HG02870 (cell line): Measurements from ENCODE around the gene NLRP5.
"Not testable (repeated sequence)": the region's sequence is repeated elsewhere in the genome, so short reads cannot be mapped to it uniquely, and the experiment has no call there.

ENCODE experiments used
- ATAC-seq: cut with Tn5 transposase; IDR thresholded peaks from one replicate; pipeline ENCODE4 v1.9.1; 2021; ENCODE audit warnings: mild to moderate bottlenecking, moderate library complexity; ENCODE audit not compliant: unreplicated experiment

Gene NLRP5

GRCh38 chr19:55986487-55986886, at the start of gene NLRP5:
Gene NLRP5, plus strand, starts transcription at chr19:55986775.
- no peak for ATAC-seq

- no peak for ATAC-seq
Observed at GRCh38 chr19:55939206-55939605, 47.4 kb upstream of the NLRP5 start.

DNA sequence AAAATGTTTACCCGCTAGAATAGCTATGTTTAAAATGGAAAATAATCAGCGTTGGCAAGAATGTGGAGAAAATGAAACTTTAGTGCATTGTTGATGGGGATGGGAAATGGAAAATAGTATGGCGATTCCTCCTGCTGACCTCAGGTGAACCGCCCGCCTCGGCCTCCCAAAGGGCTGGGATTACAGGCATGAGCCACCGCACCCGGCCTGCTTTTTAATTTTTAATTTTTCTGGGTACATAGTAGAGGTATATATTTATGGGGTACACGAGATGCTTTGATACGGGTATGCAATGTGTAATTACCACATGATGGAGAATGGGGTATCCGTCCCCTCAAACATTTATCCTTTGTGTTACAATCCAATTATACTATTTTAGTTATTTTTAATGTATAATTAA, 46.3 kb upstream of the NLRP5 start:
- ATAC-seq = no peak

DNA sequence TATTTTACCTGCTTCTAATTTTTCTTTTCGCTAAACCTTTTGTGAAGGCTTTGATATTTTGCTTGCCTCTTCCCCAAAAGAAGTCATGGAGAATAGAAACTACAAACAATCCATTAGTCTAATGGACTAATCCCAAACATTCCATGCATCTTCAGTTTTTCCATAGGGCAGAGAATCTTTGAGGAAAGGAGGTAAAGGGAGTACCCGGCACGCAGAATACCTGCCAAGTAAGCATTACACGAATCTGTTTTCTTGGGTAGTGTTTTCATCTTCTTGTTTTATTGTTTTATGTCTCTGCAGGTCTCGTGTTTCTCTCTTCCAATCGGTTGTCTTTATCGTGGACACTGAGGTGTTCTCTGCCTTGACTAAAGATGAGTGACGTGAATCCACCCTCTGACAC, 39.0 kb upstream of the NLRP5 start, which contains the start of gene NLRP8:
Gene NLRP8, plus strand, starts transcription at position 301 of the 400 bp plus-strand sequence.
- ATAC-seq = no peak

DNA sequence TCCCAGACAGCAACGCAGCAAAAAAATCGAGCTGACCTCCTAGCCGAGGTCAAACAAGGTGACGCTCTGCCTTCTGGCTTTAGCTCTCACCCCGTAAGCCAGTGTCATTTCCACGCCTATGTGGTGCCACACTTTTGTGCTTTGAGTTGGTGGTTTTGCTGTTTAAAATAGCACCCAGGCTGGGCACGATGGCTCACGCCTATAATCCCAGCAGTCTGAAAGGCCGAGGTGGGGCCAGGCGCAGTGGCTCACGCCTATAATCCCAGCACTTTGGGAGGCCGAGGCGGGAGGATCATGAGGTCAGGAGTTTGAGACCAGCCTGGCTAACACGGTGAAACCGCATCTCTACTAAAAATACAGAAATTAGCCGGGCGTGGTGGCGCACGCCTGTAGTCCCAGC, 36.0 kb upstream of the NLRP5 start:
- ATAC-seq = not testable (repeated sequence)

DNA sequence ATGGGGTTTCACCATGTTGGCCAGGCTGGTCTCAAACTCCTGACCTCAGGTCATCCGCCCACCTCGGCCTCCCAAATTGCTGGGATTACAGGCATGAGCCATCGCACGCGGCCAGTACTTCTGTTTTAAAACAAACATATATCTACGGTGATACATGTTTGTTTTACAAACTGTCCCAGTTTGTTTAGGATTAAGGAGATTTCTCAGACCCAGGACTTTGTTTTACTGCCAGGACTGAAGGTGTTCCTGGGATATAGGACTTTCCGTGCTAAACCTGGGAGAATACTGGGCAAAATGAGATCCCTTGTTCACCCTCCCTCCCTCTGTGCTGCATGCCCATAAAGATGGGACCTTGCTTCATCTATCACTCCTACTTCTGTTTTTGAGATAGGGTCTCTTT, 30.1 kb upstream of the NLRP5 start:
- ATAC-seq = no peak

DNA sequence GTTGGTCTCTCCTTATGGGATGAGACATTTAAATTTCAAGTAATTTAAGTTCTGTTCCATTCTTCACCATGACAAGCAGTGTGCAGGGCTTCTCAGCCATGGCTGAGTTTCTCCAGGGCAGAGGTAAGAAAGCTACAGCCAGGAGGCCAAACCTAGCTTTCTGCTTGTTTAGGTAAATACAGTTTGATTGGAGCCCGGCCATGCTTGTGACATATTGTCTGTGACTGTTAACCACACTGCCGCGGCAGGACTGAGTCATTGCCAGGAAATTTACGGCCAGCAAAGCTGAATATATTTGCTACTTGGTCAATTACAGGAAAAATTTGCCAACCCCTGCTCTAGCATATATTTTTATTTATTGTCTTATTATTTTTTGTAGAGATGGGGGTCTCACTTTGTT, 28.2 kb upstream of the NLRP5 start:
- no peak for ATAC-seq

- ATAC-seq = no peak
Observed at GRCh38 chr19:55959996-55960675, 26.4 kb upstream of the NLRP5 start.

DNA sequence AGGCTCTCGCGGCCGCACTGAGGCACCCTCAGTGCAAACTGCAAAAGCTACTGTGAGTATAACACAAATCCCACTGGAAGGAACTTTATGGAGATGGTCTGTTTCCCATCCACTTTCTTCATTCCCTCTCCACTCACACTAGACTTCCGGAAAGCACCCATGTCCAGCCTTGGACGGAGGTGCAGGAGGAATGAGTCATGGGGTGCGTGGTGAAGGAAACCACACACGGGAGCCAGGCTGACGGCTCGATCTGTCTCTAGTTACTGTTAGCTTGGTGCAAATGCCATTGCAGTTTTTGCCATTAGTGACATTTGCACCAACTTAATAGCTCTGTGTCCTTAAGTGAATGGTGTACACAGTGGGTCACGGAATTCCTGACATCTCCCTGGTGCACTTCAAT, 24.4 kb upstream of the NLRP5 start:
- no peak for ATAC-seq

- ATAC-seq = no peak
Observed at GRCh38 chr19:55973982-55974381, 12.6 kb upstream of the NLRP5 start.

- ATAC-seq = no peak
Observed at GRCh38 chr19:55980415-55980814, 6.2 kb upstream of the NLRP5 start.

DNA sequence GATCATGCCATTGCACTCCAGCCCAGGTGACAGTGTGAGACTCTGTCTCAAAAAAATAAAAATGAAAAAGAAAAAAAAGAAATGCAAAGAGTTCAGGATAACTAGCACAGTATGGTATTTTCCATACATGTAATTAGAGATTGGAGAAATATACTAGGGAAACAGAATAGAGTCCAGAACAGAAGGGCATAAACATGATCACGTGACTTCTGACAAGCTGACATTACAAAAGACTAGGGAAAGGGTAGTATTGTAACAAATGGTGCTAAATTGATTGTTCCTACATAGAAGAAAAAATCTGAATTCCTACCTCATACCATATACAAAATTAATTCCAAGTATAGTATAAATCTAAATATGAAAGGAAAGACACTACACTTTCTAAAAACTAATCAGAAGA, 1.3 kb upstream of the NLRP5 start:
- ATAC-seq = no peak

DNA sequence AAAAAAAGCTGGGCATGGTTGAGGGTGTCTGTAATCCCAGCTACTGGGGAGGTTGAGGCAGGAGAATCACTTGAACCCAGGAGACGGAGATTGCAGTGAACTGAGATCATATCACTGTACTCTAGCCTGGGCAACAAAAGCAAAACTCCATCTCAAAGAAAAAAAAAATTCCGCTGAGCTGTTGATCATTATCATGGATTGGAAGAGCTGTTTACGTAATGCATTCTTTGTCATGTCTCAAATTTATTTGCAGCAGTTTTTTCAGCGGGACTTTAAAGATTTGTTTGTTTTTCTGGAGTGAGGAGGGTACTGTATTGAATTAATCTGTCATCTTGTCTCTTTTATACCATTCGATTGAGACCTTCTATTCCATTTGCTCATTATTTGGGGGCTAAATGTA, 4.3 kb downstream of the NLRP5 start:
- ATAC-seq = no peak

- no peak for ATAC-seq
Observed at GRCh38 chr19:55993492-55993891, 6.9 kb downstream of the NLRP5 start.

- no peak for ATAC-seq
Observed at GRCh38 chr19:56014765-56015164, 28.2 kb downstream of the NLRP5 start.

DNA sequence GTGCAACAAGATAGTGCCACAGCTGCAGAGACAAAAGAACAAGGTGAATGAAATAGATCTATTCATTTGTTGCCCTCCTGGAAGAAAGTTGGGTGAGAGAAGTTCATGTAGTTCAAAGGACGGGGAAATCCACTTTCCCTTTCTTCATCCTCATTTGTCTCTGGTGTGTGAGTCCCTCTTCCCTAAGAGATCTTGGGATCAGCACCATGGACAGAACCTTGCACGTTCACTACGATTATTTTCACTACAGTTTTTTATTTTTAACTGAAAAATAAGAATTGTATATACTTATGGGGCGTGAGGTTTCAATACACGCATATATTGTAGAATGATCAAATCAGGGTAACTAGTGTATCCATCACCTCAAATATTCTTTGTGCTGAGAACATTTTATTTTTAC, 29.2 kb downstream of the NLRP5 start:
- no peak for ATAC-seq

- ATAC-seq = not testable (repeated sequence)
Observed at GRCh38 chr19:56019325-56019724, 32.8 kb downstream of the NLRP5 start.

- ATAC-seq = not testable (repeated sequence)
Observed at GRCh38 chr19:56020355-56020975, 33.9 kb downstream of the NLRP5 start.

- ATAC-seq = no peak
Observed at GRCh38 chr19:56026769-56027168, 40.2 kb downstream of the NLRP5 start.

GRCh38 chr19:56053596-56053995, 67.0 kb downstream of the NLRP5 start:
- ATAC-seq = no peak

DNA sequence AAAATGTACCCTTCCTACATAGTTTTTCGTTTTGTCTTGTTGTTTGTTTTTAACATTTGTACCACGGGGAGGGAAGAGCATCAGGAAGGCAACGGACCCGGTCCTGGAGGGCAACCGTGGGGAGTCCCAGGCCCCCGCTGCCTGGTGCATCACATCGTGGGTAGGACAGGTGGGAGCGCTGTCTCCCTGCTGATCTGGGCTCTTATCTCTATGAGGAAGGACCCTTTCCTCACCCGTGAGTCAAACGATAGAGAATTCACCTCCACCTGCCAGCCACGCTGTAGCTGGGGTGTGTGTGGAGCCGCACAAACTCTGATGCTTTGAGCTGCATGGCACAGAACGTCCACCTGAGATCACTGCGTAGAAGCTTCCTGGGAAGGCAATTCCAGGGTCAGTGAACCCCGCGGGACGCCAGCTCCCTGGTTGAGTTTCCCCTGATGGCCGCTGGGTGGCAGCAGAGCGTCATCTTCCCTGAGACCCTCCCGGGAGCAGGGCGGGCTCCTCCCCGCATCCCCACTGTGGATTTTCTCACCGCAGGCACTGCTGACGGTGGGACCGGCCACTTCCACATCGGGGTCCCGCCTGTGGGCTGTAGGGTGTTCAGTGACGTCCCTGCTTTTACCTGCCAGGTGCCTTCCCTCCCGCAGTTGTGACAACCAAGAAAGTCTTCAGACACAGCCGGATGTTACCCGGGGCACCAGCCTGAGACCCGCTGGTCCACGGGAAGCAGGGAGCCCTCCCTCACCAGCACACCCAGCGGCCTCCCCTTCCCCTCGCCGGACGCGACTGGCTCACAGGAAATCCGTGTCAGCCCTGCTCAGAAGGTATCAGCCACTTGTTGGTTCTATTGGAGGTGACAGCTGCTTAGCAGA, 79.8 kb downstream of the NLRP5 start:
- ATAC-seq = peak; percentile 48

GRCh38 chr19:56069642-56070041, 83.1 kb downstream of the NLRP5 start:
- no peak for ATAC-seq
